PC-9 (cell line): ENCODE data around the gene IFNG-AS1.

ENCODE experiments used
- CTCF ChIP-seq: fragments of 200-600 bp; sonication (generic); conservative IDR thresholded peaks from 2 replicates; pipeline ENCODE4 v1.6.1; 2017; ENCODE audit warnings: mixed run types, antibody characterized with exemption, mild to moderate bottlenecking, moderate library complexity
- EZH2 ChIP-seq: fragments of 200-600 bp; sonication (generic); IDR thresholded peaks from 2 replicates; pipeline ENCODE4 v1.8.0; 2017; ENCODE audit warnings: antibody characterized with exemption, low read depth

GRCh38 chr12:67998379-67998778 lies 9.1 kb downstream of the IFNG-AS1 start:
- TF ChIP-seq CTCF, result no peak
- TF ChIP-seq EZH2, result no peak
